ENCODE data around the gene PHACTR1.

The PHACTR1 gene

GRCh38 chr6:12886961-12887775, 170.6 kb downstream of the PHACTR1 start:
- POLR2A ChIA-PET: no interaction called here
- DNase-seq (ENCODE audit: low read depth, low spot score): no peak
- CTCF ChIA-PET: interaction anchor here (1.0 kb wide), 1 partner anchor 249 kb away, joined by 3 read pairs; no protein-coding TSS in a partner anchor
- H3K4me3 ChIP-seq (ENCODE audit: low read depth, low read length): no peak overlapping the region
- no peak for TF ChIP-seq CTCF (IDR thresholded peaks at IDR 0.05; ENCODE audit: insufficient read depth, low read length, missing control alignments)

- ChIA-PET CTCF (interaction anchor here (0.9 kb wide), 1 partner anchor 9 kb away, joined by 4 read pairs; no protein-coding TSS in a partner anchor), POLR2A (no interaction called here)
- TF ChIP-seq CTCF (IDR thresholded peaks at IDR 0.05; ENCODE audit: insufficient read depth, low read length, missing control alignments): peak; percentile 19
- no peak for DNase-seq (ENCODE audit: low read depth, low spot score)
- H3K4me3 ChIP-seq (ENCODE audit: low read depth, low read length): no peak overlapping the region
Observed at GRCh38 chr6:12890171-12890790, 173.7 kb downstream of the PHACTR1 start.

- no peak for DNase-seq (ENCODE audit: low read depth, low spot score)
Observed at GRCh38 chr6:12891595-12891994, 175.0 kb downstream of the PHACTR1 start.

GRCh38 chr6:12892151-12892550, 175.6 kb downstream of the PHACTR1 start:
- ChIA-PET CTCF (interaction anchor here (1.1 to 5.1 kb wide), 5 partner anchors 13 to 287 kb away, joined by 3 to 62 read pairs (median 4); no protein-coding TSS in a partner anchor), POLR2A (no interaction called here)
- TF ChIP-seq CTCF (IDR thresholded peaks at IDR 0.05; ENCODE audit: insufficient read depth, low read length, missing control alignments): no peak
- no peak for DNase-seq (ENCODE audit: low read depth, low spot score)
- no peak overlapping the region for H3K4me3 ChIP-seq (ENCODE audit: low read depth, low read length)

More at GRCh38 chr6:12891595-12891994, 175.0 kb downstream of the PHACTR1 start:
- ChIA-PET POLR2A (no interaction called here), CTCF (interaction anchor here (1.1 to 5.1 kb wide), 4 partner anchors 12 to 286 kb away, joined by 3 to 62 read pairs (median 16); no protein-coding TSS in a partner anchor)
- H3K4me3 ChIP-seq (ENCODE audit: low read depth, low read length): no peak overlapping the region
- no peak for TF ChIP-seq CTCF (IDR thresholded peaks at IDR 0.05; ENCODE audit: insufficient read depth, low read length, missing control alignments)

- no peak overlapping the region for H3K4me3 ChIP-seq (ENCODE audit: low read depth, low read length)
- no peak for TF ChIP-seq CTCF (IDR thresholded peaks at IDR 0.05; ENCODE audit: insufficient read depth, low read length, missing control alignments)
- ChIA-PET CTCF (interaction anchor here (0.8 to 5.1 kb wide), 6 partner anchors 10 to 1309 kb away, joined by 3 to 62 read pairs (median 4); no protein-coding TSS in a partner anchor), POLR2A (no interaction called here)
- DNase-seq (ENCODE audit: low read depth, low spot score): no peak
Observed at GRCh38 chr6:12893036-12893435, 176.5 kb downstream of the PHACTR1 start.

- H3K4me3 ChIP-seq (ENCODE audit: low read depth, low read length): no peak overlapping the region
- POLR2A ChIA-PET: no interaction called here
- TF ChIP-seq CTCF (IDR thresholded peaks at IDR 0.05; ENCODE audit: insufficient read depth, low read length, missing control alignments): no peak
- no peak for DNase-seq (ENCODE audit: low read depth, low spot score)
- CTCF ChIA-PET: interaction anchor here (0.7 to 5.1 kb wide), 3 partner anchors 8 to 259 kb away, joined by 3 to 62 read pairs (median 28); no protein-coding TSS in a partner anchor
Observed at GRCh38 chr6:12895721-12896120, 179.2 kb downstream of the PHACTR1 start.
